ENCODE results near the gene FAM83B.

- TF ChIP-seq CTCF (IDR thresholded peaks at IDR 0.05) (no peak), POLR2A (IDR thresholded peaks at IDR 0.05) (no peak)
These were observed 90.8 kb downstream of the FAM83B start for GRCh38 chr6:54937371-54937770.
